GM23338 (cell line): ENCODE results near the gene ACTL6B. TPM values are rescaled to one million over a fixed set of nuclear protein-coding genes. Genes with fewer than 3 reads are reported as not detected.

ENCODE experiments used
- ATAC-seq: fragments of 200-7000 bp; cut with Tn5 transposase; 3 replicates; pipeline ENCODE4 v1.9.1; 2020
- DNase-seq: peaks from one replicate; pipeline ENCODE4 v3.0.0-alpha.2; 2015; ENCODE audit warnings: low spot score
- H2AFZ ChIP-seq: fragments of 200-600 bp; sonication (generic); 2 replicates; pipeline ENCODE4 v1.8.0; 2016; ENCODE audit warnings: antibody characterized with exemption, mild to moderate bottlenecking, moderate library complexity
- H3F3A ChIP-seq: fragments of 200-600 bp; sonication (generic); replicated peaks from 2 replicates; pipeline ENCODE4 v1.8.0; 2017; ENCODE audit warnings: antibody characterized with exemption, mixed run types, low read depth
- H3K27ac ChIP-seq: fragments of 200-600 bp; sonication (generic); 2 replicates; pipeline ENCODE4 v1.6.1; 2016; ENCODE audit warnings: low read depth
- H3K27me3 ChIP-seq: fragments of 200-600 bp; sonication (generic); 2 replicates; pipeline ENCODE4 v1.8.0; 2016; ENCODE audit warnings: mild to moderate bottlenecking, mixed run types, moderate library complexity; ENCODE audit not compliant: insufficient read depth
- H3K36me3 ChIP-seq: fragments of 200-600 bp; sonication (generic); 2 replicates; pipeline ENCODE4 v1.8.0; 2016; ENCODE audit warnings: mild to moderate bottlenecking; ENCODE audit not compliant: insufficient read depth
- H3K4me1 ChIP-seq: fragments of 200-600 bp; sonication (generic); 2 replicates; pipeline ENCODE4 v1.8.0; 2016; ENCODE audit warnings: mild to moderate bottlenecking, moderate library complexity; ENCODE audit not compliant: insufficient read depth
- H3K4me2 ChIP-seq: fragments of 200-600 bp; sonication (generic); 2 replicates; pipeline ENCODE4 v1.7.1; 2017; ENCODE audit warnings: mixed run types
- H3K4me3 ChIP-seq: fragments of 200-600 bp; sonication (generic); 2 replicates; pipeline ENCODE4 v1.6.1; 2016; ENCODE audit warnings: mixed run types
- H3K79me2 ChIP-seq: fragments of 200-600 bp; sonication (generic); replicated peaks from 2 replicates; pipeline ENCODE4 v1.8.0; 2017; ENCODE audit warnings: mild to moderate bottlenecking; ENCODE audit not compliant: insufficient read depth
- H3K9me2 ChIP-seq: fragments of 200-600 bp; sonication (generic); 2 replicates; pipeline ENCODE4 v1.8.0; 2017; ENCODE audit not compliant: insufficient read depth
- H4K20me1 ChIP-seq: fragments of 200-600 bp; sonication (generic); replicated peaks from 2 replicates; pipeline ENCODE4 v1.8.0; 2017; ENCODE audit warnings: mild to moderate bottlenecking; ENCODE audit not compliant: insufficient read depth
- H3K27ac Mint-ChIP-seq: 2 replicates; pipeline ENCODE4 v1.8.0; 2020; ENCODE audit warnings: inconsistent platforms, mild to moderate bottlenecking, moderate library complexity, mixed read lengths
- H3K27me3 Mint-ChIP-seq: 3 replicates; pipeline ENCODE4 v1.8.0; 2022; ENCODE audit warnings: low read depth, mild to moderate bottlenecking, moderate library complexity, mixed read lengths, inconsistent platforms; ENCODE audit not compliant: insufficient read depth, poor library complexity
- H3K36me3 Mint-ChIP-seq: 3 replicates; pipeline ENCODE4 v1.8.0; 2021; ENCODE audit warnings: low read depth, mild to moderate bottlenecking, inconsistent platforms, moderate library complexity, mixed read lengths
- H3K4me1 Mint-ChIP-seq: 3 replicates; pipeline ENCODE4 v1.8.0; 2020; ENCODE audit warnings: mild to moderate bottlenecking, inconsistent platforms, mixed read lengths
- H3K4me3 Mint-ChIP-seq: 3 replicates; pipeline ENCODE4 v1.8.0; 2021; ENCODE audit warnings: moderate library complexity, mild to moderate bottlenecking, inconsistent platforms, mixed read lengths
- H3K9me3 Mint-ChIP-seq: 3 replicates; pipeline ENCODE4 v1.8.0; 2020; ENCODE audit warnings: moderate library complexity, mild to moderate bottlenecking, inconsistent platforms, mixed read lengths
- CREB1 ChIP-seq: fragments of 250-450 bp; sonication (Bioruptor Pico); IDR thresholded peaks from 2 replicates; pipeline ENCODE4 v1.5.0; 2020; ENCODE audit warnings: low read depth, mild to moderate bottlenecking, moderate library complexity
- CTCF ChIP-seq, 2 experiments: fragments of 200-600 bp in 1 of 2; sonication (generic) in 1 of 2; conservative IDR thresholded peaks; 2 replicates each; pipeline versions ENCODE4 v1.5.1 to v1.6.1; 2016 to 2017; ENCODE audit warnings: antibody characterized with exemption in 2 of 2, low read depth in 2 of 2, mild to moderate bottlenecking in 2 of 2, moderate library complexity in 1 of 2
- ETS1 ChIP-seq: IDR thresholded peaks from 2 replicates; pipeline ENCODE4 v1.6.1; 2016; ENCODE audit warnings: antibody characterized with exemption
- EZH2 ChIP-seq: fragments of 200-600 bp; sonication (generic); IDR thresholded peaks from one replicate; pipeline ENCODE4 v1.8.0; 2017; ENCODE audit warnings: antibody characterized with exemption, mild to moderate bottlenecking, low read depth; ENCODE audit not compliant: unreplicated experiment
- EZH2phosphoT487 ChIP-seq: fragments of 200-600 bp; sonication (generic); IDR thresholded peaks from one replicate; pipeline ENCODE4 v1.8.1; 2018; ENCODE audit warnings: antibody characterized with exemption; ENCODE audit not compliant: unreplicated experiment
- POLR2AphosphoS5 ChIP-seq: IDR thresholded peaks from 2 replicates; pipeline ENCODE4 v1.6.1; 2016; ENCODE audit warnings: antibody characterized with exemption, low read depth
- REST ChIP-seq: IDR thresholded peaks from one replicate; pipeline ENCODE4 v1.6.1; 2018; ENCODE audit warnings: antibody characterized with exemption; ENCODE audit not compliant: unreplicated experiment
- STAT1 ChIP-seq: IDR thresholded peaks from one replicate; pipeline ENCODE4 v1.6.1; 2016; ENCODE audit warnings: antibody characterized with exemption; ENCODE audit not compliant: unreplicated experiment
- ZNF331 ChIP-seq: fragments of 250-450 bp; sonication (Bioruptor Pico); IDR thresholded peaks from 2 replicates; pipeline ENCODE4 v1.5.0; 2020; ENCODE audit warnings: low read depth, mild to moderate bottlenecking, moderate library complexity
- ZNF462 ChIP-seq: fragments of 250-450 bp; sonication (Bioruptor Pico); IDR thresholded peaks from 2 replicates; pipeline ENCODE4 v1.5.0; 2020; ENCODE audit warnings: mild to moderate bottlenecking, moderate library complexity
- polyA plus RNA-seq: library from polyadenylated mRNA; unstranded; fragments of >200 nt; fragmentation: Nextera tagmentation; extraction: Ambion mirVana; gene quantifications from 2 replicates; pipeline ENCODE4 v1.2.1, GENCODE V29; 2016
- total RNA-seq: library from RNA; depleted of rRNA; stranded (reverse); fragments of >200 nt; shearing (Covaris generic); gene quantifications from 2 replicates; pipeline ENCODE4 v1.2.3, GENCODE V29; 2014

ACTL6B gene
- total and polyA plus RNA-seq, 2 experiments from 2014 or later: 0.69 to 2.5 TPM

- TF ChIP-seq ZNF462: no peak
- TF ChIP-seq EZH2: no peak
These were observed 52.6 kb downstream of the ACTL6B start (continued) for GRCh38 chr7:100603726-100604027.

GRCh38 chr7:100602889-100603725 is 53.1 kb downstream of the ACTL6B start:
- Mint-ChIP-seq H3K27ac (peak overlapping the region; percentile 94; the same call in 1 of the 2 replicates), H3K36me3 (peaks cover 11% of the 10 kb centered on the region), H3K9me3 (no peaks in the 10 kb centered on the region), H3K27me3 (peaks cover 35% of the 10 kb centered on the region), H3K4me1 (peaks cover 39% of the 10 kb centered on the region), H3K4me3 (peak overlapping the region; percentile 86)
- H3K36me3 ChIP-seq: no peaks in the 10 kb centered on the region
- peak overlapping the region; percentile 99 for H3K4me2 ChIP-seq
- ATAC-seq: peak; percentile 17
- H3F3A ChIP-seq: 0 out of 2 replicates have a peak, but pooled peaks cover 3% of the 10 kb centered on the region
- no peaks in the 10 kb centered on the region for H3K79me2 ChIP-seq
- DNase-seq: peak; percentile 94
- no peaks in the 10 kb centered on the region for H3K9me2 ChIP-seq
- H3K27me3 ChIP-seq: peaks cover 13% of the 10 kb centered on the region
- no peaks in the 10 kb centered on the region; the same call in 1 of the 2 replicates for H4K20me1 ChIP-seq
- H2AFZ ChIP-seq: no peak overlapping the region
- H3K4me1 ChIP-seq: peaks cover 26% of the 10 kb centered on the region
- H3K4me3 ChIP-seq: peak overlapping the region; percentile 90
- 0 out of 2 replicates have a peak, but pooled peaks have one; percentile 41 for TF ChIP-seq ETS1
- TF ChIP-seq STAT1: no peak
- TF ChIP-seq REST: no peak
- no peak for TF ChIP-seq CTCF (conservative IDR thresholded peaks at IDR 0.05; ENCODE audit: low read depth in 2 of 2)
- 0 out of 2 replicates have a peak, but pooled peaks have one; percentile 20 for TF ChIP-seq ZNF331 (CRISPR knock-in tag)
- no peak for TF ChIP-seq CREB1 (CRISPR knock-in tag)
- no peak for TF ChIP-seq EZH2phosphoT487
- TF ChIP-seq POLR2AphosphoS5: peak; percentile 81
- peak overlapping the region; percentile 97 for H3K27ac ChIP-seq
